GM12875 (cell line): ENCODE measurements around the gene XRN1.
"Not testable (repeated sequence)": the region's sequence is repeated elsewhere in the genome, so short reads cannot be mapped to it uniquely, and the experiment has no call there.

ENCODE experiments used
- H3K4me3 ChIP-seq: one replicate; pipeline ENCODE4 v1.5.1; 2011; ENCODE audit warnings: low read depth, low read length, control low read depth
- CTCF ChIP-seq: IDR thresholded peaks from 2 replicates; pipeline ENCODE4 v1.5.1; 2011; ENCODE audit warnings: low read depth, mild to moderate bottlenecking, control low read depth, inconsistent platforms, low read length, moderate library complexity, borderline replicate concordance; ENCODE audit not compliant: insufficient read depth

The XRN1 gene

GRCh38 chr3:142436951-142437585 is 10.8 kb downstream of the XRN1 start:
- TF ChIP-seq CTCF: no peak
- no peak overlapping the region for H3K4me3 ChIP-seq

GRCh38 chr3:142434503-142434902 is 13.3 kb downstream of the XRN1 start:
- no peak overlapping the region for H3K4me3 ChIP-seq
- no peak for TF ChIP-seq CTCF

GRCh38 chr3:142433110-142433509 is 14.7 kb downstream of the XRN1 start:
- no peak overlapping the region for H3K4me3 ChIP-seq
- no peak for TF ChIP-seq CTCF

GRCh38 chr3:142429582-142429981 is 18.3 kb downstream of the XRN1 start:
- no peak overlapping the region for H3K4me3 ChIP-seq
- no peak for TF ChIP-seq CTCF

GRCh38 chr3:142424754-142425153 is 23.1 kb downstream of the XRN1 start:
- TF ChIP-seq CTCF: no peak
- no peak overlapping the region for H3K4me3 ChIP-seq

GRCh38 chr3:142418926-142419592 is 28.8 kb downstream of the XRN1 start:
- no peak for TF ChIP-seq CTCF
- H3K4me3 ChIP-seq: no peak overlapping the region

- H3K4me3 ChIP-seq: no peak overlapping the region
- no peak for TF ChIP-seq CTCF
Observed at GRCh38 chr3:142417302-142417701, 30.5 kb downstream of the XRN1 start.

GRCh38 chr3:142400537-142400936 is 47.3 kb downstream of the XRN1 start:
- H3K4me3 ChIP-seq: not testable (repeated sequence)
